ELF-1 (cell line): Measurements from ENCODE around the gene PCDHGA7.
"Not testable (repeated sequence)": the region's sequence is repeated elsewhere in the genome, so short reads cannot be mapped to it uniquely, and the experiment has no call there.

ENCODE experiments used
- DNase-seq: peaks from one replicate; pipeline ENCODE4 v3.0.0-alpha.2; 2016; ENCODE audit warnings: low read depth, low spot score

PCDHGA7 gene

DNA sequence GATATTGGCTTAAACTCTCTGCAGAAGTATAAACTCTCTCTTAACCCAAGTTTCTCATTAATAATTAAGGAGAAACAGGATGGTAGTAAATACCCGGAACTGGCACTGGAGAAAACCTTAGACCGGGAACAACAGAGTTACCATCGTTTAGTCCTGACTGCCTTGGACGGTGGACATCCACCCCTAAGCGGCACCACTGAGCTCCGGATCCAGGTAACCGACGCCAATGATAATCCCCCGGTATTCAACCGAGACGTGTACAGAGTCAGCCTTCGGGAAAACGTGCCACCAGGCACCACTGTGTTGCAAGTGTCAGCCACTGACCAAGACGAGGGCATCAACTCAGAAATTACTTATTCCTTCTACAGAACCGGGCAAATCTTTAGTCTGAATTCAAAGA, 16.1 kb downstream of the PCDHGA7 start:
- no peak for DNase-seq

DNA sequence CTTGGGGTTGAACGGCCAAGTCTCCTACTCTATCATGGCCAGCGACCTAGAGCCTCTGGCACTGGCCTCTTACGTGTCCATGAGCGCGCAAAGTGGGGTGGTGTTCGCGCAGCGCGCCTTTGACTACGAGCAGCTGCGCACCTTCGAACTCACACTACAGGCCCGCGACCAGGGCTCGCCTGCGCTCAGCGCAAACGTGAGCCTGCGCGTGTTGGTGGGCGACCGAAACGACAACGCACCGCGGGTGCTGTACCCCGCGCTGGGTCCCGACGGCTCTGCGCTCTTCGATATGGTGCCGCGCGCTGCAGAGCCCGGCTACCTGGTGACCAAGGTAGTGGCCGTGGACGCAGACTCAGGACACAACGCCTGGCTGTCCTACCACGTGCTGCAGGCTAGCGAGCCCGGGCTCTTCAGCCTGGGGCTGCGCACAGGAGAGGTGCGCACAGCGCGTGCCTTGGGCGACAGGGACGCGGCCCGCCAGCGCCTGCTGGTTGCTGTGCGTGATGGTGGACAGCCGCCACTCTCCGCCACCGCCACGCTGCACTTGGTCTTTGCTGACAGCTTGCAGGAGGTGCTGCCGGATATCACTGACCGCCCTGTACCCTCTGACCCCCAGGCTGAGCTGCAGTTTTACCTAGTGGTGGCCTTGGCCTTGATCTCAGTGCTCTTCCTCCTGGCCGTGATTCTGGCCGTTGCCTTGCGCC, 17.2 kb downstream of the PCDHGA7 start:
- no peak for DNase-seq

DNA sequence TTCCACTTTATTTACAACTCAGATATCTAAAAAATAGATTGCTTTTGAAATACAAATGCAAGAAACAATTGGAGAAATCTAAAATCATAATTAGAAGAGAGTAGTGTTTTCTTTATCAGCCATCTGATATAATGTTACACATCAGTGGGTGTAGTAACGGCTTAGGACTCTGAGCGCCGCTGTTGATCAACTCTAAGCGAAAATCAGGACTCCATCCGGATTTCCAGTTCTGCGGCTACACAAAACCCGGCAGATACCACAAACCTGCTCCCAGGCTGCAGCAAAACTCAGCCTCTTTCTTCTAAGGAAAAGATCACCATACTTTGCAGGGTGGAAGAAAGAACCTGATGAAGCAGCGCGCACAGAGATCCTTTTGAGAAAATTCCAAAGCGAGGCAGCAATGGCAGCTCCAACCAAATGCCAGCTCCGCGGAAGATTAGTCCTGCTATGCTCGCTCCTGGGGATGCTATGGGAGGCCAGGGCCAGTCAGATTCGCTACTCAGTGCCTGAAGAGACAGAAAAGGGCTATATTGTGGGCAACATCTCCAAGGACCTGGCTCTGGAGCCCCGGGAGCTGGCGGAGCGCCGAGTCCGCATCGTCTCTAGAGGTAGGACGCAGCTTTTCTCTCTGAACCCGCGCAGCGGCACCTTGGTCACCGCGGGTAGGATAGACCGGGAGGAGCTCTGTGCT, 20.2 kb downstream of the PCDHGA7 start, which contains the start of gene PCDHGA9:
Gene PCDHGA9, plus strand, starts transcription at position 226 of the 691 bp plus-strand sequence. Its CDS starts 175 bp downstream, at position 401.
- no peak for DNase-seq

DNA sequence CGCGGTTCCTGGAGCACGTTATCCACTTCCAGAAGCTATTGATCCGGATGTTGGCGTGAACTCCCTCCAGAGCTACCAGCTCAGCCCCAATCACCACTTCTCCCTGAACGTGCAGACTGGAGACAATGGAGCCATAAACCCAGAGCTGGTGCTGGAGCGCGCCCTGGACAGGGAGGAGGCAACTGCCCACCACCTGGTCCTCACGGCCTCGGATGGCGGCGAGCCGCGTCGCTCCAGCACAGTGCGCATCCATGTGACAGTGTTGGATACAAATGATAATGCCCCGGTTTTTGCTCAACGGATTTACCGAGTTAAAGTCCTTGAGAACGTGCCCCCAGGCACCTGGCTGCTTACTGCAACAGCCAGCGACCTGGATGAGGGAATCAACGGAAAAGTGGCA, 20.8 kb downstream of the PCDHGA7 start:
- no peak for DNase-seq

DNA sequence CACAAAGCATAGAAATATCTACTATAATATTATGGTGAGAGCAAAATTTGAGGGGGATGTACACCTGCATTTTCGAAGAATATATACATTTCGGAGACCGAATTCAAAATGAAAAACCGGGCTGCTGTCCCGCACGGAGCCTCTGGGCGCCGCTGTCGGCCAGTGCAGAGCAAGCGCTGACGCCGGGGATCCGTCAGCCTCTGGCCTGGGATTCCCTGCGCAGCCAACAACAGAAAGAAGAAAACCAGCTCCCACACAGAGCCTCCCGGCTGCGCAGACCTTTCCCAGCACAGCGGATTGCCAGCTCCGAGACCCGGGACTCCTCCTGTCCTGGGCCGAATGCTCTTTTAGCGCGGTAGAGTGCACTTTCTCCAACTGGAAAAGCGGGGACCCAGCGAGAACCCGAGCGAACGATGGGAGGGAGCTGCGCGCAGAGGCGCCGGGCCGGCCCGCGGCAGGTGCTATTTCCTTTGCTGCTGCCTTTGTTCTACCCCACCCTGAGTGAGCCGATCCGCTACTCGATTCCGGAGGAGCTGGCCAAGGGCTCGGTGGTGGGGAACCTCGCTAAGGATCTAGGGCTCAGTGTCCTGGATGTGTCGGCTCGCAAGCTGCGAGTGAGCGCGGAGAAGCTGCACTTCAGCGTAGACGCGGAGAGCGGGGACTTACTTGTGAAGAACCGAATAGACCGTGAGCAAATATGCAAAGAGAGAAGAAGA, 25.4 kb downstream of the PCDHGA7 start, which contains the start of gene PCDHGB6:
Gene PCDHGB6, plus strand, starts transcription at position 232 of the 716 bp plus-strand sequence. Its CDS starts 182 bp downstream, at position 414.
- DNase-seq: peak; percentile 82

DNA sequence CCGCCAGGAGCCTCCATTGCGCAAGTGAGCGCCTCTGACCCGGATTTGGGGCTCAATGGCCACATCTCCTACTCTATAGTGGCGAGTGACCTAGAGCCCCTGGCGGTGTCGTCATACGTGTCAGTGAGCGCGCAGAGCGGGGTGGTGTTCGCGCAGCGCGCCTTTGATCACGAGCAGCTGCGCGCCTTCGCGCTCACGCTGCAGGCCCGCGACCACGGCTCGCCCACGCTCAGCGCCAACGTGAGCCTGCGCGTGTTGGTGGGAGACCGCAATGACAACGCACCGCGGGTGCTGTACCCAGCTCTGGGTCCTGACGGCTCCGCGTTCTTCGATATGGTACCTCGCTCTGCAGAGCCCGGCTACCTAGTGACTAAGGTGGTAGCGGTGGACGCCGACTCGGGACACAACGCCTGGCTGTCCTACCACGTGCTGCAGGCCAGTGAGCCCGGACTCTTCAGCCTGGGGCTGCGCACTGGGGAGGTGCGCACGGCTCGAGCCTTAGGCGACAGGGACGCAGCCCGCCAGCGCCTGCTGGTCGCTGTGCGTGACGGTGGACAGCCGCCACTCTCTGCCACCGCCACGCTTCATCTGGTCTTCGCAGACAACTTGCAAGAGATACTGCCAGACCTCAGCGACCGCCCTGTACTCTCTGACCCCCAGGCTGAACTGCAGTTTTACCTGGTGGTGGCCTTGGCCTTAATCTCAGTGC, 27.2 kb downstream of the PCDHGA7 start:
- no peak for DNase-seq

DNA sequence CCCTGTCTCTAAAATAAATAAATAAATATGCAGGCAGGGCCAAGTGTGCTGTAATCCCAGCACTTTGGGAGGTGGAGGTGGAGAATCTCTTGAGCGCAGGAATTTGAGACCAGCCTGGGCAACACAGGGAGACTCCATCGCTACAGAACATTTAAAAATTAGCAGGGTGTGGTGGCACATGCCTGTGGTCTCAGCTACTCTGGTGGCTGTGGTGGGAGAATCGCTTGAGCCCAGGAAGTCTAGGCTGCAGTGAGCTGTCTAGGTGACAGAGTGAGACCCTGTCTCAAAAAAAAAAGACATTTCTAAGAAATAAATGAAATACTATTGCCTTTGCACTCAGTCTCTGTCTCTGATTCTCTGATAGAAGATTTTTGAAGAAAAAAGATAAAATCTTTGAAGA, 29.0 kb downstream of the PCDHGA7 start:
- DNase-seq: no peak

DNA sequence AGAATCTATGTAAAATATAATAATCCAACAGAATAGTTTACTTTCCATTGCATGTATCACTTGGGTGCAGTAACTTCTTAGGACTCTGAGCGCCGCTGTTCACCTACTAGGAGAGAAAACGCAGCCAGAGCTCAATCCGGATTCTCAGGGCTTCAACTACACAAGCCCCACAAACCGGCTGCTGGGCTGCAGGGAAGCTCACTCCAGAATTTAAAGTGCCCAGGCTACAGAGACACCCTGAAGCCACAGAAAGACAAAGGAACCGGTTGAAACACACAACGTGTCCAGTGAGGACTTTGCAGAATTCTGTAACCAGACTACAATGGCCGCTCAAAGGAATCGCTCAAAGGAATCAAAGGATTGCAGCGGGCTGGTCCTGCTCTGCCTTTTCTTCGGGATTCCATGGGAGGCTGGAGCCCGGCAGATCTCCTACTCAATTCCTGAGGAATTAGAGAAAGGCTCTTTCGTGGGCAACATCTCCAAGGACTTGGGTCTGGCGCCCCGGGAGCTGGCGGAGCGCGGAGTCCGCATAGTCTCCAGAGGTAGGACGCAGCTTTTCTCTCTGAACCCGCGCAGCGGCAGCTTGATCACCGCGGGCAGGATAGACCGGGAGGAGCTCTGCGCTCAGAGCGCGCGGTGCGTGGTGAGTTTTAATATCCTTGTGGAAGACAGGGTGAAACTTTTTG, 30.5 kb downstream of the PCDHGA7 start, which contains the start of gene PCDHGA10:
Gene PCDHGA10, plus strand, starts transcription at position 134 of the 686 bp plus-strand sequence. Its CDS starts 189 bp downstream, at position 323.
- DNase-seq: peak; percentile 74

DNA sequence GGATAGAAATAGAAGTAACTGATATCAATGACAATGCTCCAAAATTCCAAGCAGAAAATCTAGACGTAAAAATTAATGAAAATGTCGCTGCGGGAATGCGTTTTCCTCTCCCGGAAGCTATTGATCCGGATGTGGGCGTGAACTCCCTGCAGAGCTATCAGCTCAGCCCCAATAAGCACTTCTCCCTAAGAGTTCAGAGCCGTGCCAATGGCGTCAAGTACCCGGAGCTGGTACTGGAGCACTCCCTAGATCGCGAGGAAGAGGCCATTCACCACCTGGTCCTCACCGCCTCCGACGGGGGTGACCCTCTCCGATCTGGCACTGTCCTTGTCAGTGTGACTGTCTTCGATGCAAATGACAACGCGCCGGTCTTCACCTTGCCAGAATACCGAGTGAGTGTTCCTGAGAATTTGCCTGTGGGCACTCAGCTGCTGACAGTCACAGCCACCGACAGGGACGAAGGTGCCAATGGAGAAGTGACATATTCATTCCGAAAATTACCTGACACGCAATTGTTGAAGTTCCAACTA, 31.1 kb downstream of the PCDHGA7 start:
- peak; percentile 42 for DNase-seq

DNA sequence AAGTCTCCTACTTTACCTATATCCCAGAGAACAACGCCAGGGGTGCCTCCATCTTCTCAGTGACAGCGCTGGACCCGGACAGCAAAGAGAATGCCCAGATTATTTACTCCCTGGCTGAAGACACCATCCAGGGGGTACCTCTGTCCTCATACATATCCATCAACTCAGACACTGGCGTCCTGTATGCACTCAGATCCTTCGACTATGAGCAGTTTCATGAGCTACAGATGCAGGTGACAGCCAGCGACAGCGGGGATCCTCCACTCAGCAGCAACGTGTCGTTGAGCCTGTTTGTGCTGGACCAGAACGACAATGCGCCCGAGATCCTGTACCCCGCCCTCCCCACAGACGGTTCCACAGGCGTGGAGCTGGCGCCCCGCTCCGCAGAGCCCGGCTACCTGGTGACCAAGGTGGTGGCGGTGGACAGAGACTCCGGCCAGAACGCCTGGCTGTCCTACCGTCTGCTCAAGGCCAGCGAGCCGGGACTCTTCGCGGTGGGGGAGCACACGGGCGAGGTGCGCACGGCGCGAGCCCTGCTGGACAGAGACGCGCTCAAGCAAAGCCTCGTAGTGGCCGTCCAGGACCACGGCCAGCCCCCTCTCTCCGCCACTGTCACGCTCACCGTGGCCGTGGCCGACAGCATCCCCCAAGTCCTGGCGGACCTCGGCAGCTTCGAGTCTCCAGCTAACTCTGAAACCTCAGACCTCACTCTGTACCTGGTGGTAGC, 32.2 kb downstream of the PCDHGA7 start:
- DNase-seq: not testable (repeated sequence)

DNA sequence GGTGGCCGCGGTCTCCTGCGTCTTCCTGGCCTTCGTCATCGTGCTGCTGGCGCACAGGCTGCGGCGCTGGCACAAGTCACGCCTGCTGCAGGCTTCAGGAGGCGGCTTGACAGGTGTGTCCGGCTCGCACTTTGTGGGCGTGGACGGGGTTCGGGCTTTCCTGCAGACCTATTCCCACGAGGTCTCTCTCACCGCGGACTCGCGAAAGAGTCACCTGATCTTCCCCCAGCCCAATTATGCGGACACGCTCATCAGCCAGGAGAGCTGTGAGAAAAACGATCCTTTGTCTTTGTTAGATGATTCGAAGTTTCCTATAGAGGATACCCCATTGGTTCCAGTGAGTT, 32.7 kb downstream of the PCDHGA7 start:
- DNase-seq: not testable (repeated sequence)

DNA sequence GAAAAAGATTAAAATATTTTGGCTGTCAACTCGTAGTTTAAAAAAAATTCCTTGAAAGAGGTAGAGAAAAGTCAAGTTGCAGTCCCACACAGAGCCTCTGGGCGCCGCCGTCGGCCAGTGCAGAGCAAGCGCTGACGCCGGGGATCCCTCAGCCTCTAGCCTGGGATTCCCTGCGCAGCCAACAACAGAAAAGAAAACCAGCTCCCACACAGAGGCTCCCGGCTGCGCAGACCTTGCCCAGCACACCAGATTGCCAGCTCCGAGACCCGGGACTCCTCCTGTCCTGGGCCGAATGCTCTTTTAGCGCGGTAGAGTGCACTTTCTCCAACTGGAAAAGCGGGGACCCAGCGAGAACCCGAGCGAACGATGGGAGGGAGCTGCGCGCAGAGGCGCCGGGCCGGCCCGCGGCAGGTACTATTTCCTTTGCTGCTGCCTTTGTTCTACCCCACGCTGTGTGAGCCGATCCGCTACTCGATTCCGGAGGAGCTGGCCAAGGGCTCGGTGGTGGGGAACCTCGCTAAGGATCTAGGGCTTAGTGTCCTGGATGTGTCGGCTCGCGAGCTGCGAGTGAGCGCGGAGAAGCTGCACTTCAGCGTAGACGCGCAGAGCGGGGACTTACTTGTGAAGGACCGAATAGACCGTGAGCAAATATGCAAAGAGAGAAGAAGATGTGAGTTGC, 35.1 kb downstream of the PCDHGA7 start, which contains the start of gene PCDHGB7:
Gene PCDHGB7, plus strand, starts transcription at position 184 of the 679 bp plus-strand sequence. Its CDS starts 183 bp downstream, at position 367.
- DNase-seq: peak; percentile 91

DNA sequence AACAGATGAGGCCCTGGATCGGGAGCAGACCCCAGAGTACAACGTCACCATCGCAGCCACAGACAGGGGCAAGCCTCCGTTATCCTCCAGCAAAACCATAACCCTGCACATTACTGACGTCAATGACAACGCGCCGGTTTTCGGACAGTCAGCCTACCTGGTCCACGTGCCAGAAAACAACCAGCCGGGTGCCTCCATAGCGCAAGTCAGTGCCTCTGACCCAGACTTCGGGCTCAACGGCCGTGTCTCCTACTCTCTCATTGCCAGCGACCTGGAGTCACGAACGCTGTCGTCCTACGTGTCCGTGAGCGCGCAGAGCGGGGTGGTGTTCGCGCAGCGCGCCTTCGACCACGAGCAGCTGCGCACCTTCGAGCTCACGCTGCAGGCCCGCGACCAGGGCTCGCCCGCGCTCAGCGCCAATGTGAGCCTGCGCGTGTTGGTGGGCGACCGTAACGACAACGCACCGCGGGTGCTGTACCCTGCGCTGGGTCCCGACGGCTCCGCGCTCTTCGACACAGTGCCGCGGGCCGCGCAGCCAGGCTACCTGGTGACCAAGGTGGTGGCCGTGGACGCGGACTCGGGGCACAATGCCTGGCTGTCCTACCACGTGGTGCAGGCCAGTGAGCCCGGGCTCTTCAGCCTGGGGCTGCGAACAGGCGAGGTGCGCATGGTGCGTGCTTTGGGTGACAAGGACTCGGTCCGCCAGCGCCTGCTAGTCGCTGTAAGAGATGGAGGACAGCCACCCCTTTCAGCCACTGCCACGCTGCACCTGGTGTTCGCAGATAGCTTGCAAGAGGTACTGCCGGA, 36.7 kb downstream of the PCDHGA7 start:
- no peak for DNase-seq

DNA sequence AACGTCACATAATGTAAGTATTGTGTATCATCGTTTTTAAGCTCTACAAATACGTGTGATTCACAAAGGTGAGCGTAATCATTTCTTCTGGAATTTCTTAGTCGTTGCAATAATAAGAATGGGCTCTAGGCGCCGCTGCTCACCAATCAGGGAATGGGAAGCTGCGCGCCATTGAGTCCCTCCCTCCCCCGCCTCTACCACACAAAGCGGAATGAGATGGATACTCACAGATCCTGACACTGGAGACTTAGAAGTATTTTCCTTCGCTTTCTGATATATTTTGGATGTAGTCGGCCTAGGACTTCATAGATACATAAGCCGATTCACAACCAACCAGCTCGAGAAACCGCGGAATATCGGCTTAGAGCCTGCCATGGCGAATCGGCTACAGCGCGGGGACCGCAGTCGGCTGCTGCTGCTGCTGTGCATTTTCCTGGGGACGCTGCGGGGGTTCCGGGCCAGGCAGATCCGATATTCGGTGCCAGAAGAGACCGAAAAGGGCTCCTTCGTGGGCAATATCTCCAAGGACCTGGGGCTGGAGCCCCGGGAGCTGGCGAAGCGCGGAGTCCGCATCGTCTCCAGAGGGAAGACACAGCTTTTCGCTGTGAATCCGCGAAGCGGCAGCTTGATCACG, 38.4 kb downstream of the PCDHGA7 start, which contains the start of gene PCDHGA11:
Gene PCDHGA11, plus strand, starts transcription at position 197 of the 634 bp plus-strand sequence. Its CDS starts 177 bp downstream, at position 374.
- DNase-seq: peak; percentile 78

DNA sequence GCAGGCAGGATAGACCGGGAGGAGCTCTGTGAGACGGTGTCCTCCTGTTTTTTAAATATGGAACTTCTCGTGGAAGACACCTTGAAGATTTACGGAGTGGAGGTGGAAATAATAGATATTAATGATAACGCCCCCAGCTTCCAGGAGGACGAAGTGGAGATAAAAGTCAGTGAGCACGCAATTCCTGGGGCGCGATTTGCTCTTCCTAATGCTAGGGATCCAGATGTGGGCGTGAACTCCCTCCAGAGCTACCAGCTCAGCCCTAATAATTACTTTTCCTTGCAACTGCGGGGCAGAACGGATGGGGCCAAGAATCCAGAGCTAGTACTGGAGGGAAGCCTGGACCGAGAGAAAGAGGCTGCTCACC, 38.9 kb downstream of the PCDHGA7 start:
- DNase-seq: no peak

DNA sequence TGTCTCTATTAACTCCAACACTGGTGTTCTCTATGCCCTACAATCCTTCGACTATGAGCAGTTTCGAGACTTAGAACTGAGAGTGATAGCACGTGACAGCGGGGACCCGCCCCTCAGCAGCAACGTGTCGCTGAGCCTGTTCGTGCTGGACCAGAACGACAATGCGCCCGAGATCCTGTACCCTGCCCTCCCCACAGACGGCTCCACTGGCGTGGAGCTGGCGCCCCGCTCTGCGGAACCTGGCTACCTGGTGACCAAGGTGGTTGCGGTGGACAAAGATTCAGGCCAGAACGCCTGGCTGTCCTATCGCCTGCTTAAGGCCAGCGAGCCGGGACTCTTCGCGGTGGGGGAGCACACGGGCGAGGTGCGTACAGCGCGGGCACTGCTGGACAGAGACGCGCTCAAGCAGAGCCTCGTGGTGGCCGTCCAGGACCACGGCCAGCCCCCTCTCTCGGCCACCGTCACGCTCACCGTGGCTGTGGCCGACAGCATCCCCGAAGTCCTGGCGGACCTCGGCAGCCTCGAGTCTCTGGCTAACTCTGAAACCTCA, 40.3 kb downstream of the PCDHGA7 start:
- no peak for DNase-seq

DNA sequence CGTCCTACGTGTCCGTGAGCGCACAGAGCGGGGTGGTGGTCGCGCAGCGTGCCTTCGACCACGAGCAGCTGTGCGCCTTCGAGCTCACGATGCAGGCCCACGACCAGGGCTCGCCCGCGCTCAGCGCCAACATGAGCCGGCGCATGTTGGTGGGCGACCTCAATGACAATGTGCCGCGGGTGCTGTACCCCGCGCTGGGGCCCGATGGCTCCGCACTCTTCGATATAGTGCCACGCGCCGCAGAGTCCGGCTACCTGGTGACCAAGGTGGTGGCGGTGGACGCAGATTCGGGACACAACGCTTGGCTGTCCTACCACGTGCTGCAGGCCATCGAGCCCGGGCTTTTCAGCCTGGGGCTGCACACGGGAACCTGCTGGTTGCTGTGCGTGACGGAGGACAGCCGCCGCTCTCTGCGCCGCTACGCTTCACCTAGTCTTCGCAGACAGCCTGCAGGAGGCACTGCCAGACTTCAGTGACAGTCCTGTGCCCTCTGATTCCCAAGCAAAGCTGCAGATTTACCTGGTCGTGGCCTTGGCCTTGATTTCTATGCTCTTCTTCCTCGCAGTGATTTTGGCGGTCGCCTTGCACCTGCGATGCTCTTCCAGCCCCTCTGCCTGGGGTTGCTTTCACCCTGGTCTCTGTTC, 45.4 kb downstream of the PCDHGA7 start:
- DNase-seq: no peak
